A673 (cell line): ENCODE results near the gene PGP. TPM values are rescaled to one million over a fixed set of nuclear protein-coding genes. Genes with fewer than 3 reads are reported as not detected.

Source experiments
- BruUV-seq: library from RNA; stranded (reverse); fragments of 400-500 nt; replicated peaks from 2 replicates; lab custom pipeline; 2021; lab: Mats Ljungman, UMichigan
- CTCF ChIA-PET: fragments of 300-600 bp; sonication (Branson Sonifier 250); formaldehyde crosslinking; loops from one replicate; lab custom pipeline; 2022; ENCODE audit warnings: antibody characterized with exemption; lab: Charles Lee
- POLR2A ChIA-PET: fragments of 300-600 bp; sonication (Branson Sonifier 250); formaldehyde crosslinking; loops from one replicate; lab custom pipeline; 2022; ENCODE audit warnings: antibody characterized with exemption; ENCODE audit not compliant: low non-redundant PET; lab: Charles Lee
- DNase-seq: peaks from one replicate; pipeline ENCODE4 v3.0.0-alpha.2; 2015; ENCODE audit warnings: low spot score
- H3K27ac ChIP-seq: fragments of 200-600 bp; sonication (generic); 2 replicates; pipeline ENCODE4 v1.5.1; 2016; ENCODE audit warnings: mixed run types, low read depth, mild to moderate bottlenecking, mixed read lengths, antibody characterized with exemption, low read length; ENCODE audit not compliant: poor library complexity, severe bottlenecking
- H3K27me3 ChIP-seq: fragments of 200-600 bp; sonication (generic); replicated peaks from 2 replicates; pipeline ENCODE4 v1.6.1; 2017; ENCODE audit warnings: mixed run types, low read depth, mild to moderate bottlenecking, mixed read lengths, antibody characterized with exemption, low read length; ENCODE audit not compliant: insufficient read depth, poor library complexity
- H3K36me3 ChIP-seq: fragments of 200-600 bp; sonication (generic); 2 replicates; pipeline ENCODE4 v1.6.1; 2016; ENCODE audit warnings: mixed run types, mild to moderate bottlenecking, mixed read lengths, antibody characterized with exemption, low read length; ENCODE audit not compliant: insufficient read depth, poor library complexity, severe bottlenecking
- H3K4me1 ChIP-seq: fragments of 200-600 bp; sonication (generic); 2 replicates; pipeline ENCODE4 v1.6.1; 2017; ENCODE audit warnings: mixed run types, mild to moderate bottlenecking, mixed read lengths, antibody characterized with exemption, low read length; ENCODE audit not compliant: insufficient read depth, poor library complexity, severe bottlenecking
- H3K4me3 ChIP-seq: fragments of 200-600 bp; sonication (generic); 2 replicates; pipeline ENCODE4 v1.5.1; 2016; ENCODE audit warnings: low read depth, mixed run types, mild to moderate bottlenecking, mixed read lengths, low read length; ENCODE audit not compliant: poor library complexity, severe bottlenecking
- H3K9me3 ChIP-seq: fragments of 200-600 bp; sonication (generic); 2 replicates; pipeline ENCODE4 v1.6.1; 2016; ENCODE audit warnings: mixed run types, low read depth, mild to moderate bottlenecking, mixed read lengths, antibody characterized with exemption, low read length; ENCODE audit not compliant: poor library complexity, severe bottlenecking
- EZH2 ChIP-seq: fragments of 200-600 bp; sonication (generic); IDR thresholded peaks from 2 replicates; pipeline ENCODE4 v1.6.1; 2017; ENCODE audit warnings: borderline replicate concordance, low read depth, mild to moderate bottlenecking, mixed read lengths, antibody characterized with exemption, low read length; ENCODE audit not compliant: poor library complexity, severe bottlenecking
- intact Hi-C: fragments of 100-400 bp; cut with micrococcal nuclease; formaldehyde crosslinking; loops from one replicate; pipeline ENCODE4 v1.10.0; 2022; ENCODE audit not compliant: unreplicated experiment
- total RNA-seq: library from RNA; stranded (reverse); gene quantifications from 2 replicates; pipeline ENCODE4 v1.2.3, GENCODE V29; 2021
- TF ChIP-seq, protein P1 (sequence below): fragments of 300-800, 200-600 bp; sonication (generic); conservative IDR thresholded peaks from 2 replicates; pipeline ENCODE4 v1.5.1; 2017; ENCODE audit warnings: low read depth, mild to moderate bottlenecking, antibody characterized with exemption, low read length, moderate library complexity, mixed read lengths

The PGP gene
- total RNA-seq, 1 experiment from 2014 or later, result 26.5 TPM

DNA sequence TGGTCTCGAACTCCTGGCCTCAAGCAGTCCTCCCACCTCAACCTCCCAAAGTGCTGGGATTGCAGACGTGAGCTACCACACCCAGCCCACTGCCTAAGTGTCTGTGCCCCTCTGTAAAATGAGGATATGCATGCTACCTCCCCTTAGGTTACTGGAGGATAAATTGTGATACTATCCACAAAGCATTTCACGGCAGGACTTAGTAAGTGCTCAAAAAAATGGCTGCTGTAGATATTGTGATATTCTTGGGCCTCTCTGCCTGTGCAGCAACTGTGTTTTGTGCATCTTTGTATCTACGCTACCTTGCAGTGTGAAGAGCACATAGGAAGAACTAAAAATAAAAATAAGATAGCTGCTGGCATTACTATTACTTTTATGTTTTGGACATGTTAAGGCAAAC lies 16.4 kb downstream of the PGP start:
- H3K27ac ChIP-seq, result no peak overlapping the region
- ChIA-PET CTCF (interaction anchor here (0.6 kb wide), 1 partner anchor 9 kb away, joined by 3 read pairs; no protein-coding TSS in a partner anchor), POLR2A (no interaction called here)
- intact Hi-C loops, result no loop called here
- H3K36me3 ChIP-seq, result no peaks in the 10 kb centered on the region
- peaks cover 26% of the 10 kb centered on the region for H3K27me3 ChIP-seq
- H3K4me1 ChIP-seq, result peaks cover 7% of the 10 kb centered on the region
- no peak for TF ChIP-seq EZH2
- TF ChIP-seq, protein P1, sequence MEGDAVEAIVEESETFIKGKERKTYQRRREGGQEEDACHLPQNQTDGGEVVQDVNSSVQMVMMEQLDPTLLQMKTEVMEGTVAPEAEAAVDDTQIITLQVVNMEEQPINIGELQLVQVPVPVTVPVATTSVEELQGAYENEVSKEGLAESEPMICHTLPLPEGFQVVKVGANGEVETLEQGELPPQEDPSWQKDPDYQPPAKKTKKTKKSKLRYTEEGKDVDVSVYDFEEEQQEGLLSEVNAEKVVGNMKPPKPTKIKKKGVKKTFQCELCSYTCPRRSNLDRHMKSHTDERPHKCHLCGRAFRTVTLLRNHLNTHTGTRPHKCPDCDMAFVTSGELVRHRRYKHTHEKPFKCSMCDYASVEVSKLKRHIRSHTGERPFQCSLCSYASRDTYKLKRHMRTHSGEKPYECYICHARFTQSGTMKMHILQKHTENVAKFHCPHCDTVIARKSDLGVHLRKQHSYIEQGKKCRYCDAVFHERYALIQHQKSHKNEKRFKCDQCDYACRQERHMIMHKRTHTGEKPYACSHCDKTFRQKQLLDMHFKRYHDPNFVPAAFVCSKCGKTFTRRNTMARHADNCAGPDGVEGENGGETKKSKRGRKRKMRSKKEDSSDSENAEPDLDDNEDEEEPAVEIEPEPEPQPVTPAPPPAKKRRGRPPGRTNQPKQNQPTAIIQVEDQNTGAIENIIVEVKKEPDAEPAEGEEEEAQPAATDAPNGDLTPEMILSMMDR, result no peak
- DNase-seq, result no peak
- H3K4me3 ChIP-seq, result no peak overlapping the region
- no TSS peak for BruUV-seq
- no peaks in the 10 kb centered on the region for H3K9me3 ChIP-seq

DNA sequence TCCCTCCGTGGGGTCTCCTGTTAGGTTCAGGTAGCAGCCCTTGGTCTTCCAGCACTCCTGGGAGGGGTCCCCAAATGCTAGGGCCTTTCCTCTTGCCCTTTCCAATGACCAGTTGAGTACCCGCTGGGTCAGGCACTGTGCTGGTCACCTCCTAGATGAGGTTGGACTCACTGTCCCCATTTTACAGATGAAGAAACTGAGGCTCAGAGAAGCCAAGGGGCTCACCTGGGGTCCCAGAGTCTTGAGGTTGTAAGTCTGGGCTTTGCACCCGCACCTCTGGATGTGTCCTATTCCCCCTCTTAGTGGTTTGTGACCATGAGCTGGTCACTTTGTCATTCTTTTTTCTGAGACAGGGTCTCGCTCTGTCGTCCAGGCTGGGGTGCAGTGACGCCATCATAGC lies 16.9 kb downstream of the PGP start:
- Histone ChIP-seq H3K4me1 (peaks cover 7% of the 10 kb centered on the region), H3K27me3 (peaks cover 26% of the 10 kb centered on the region), H3K27ac (no peak overlapping the region), H3K36me3 (no peaks in the 10 kb centered on the region), H3K4me3 (no peak overlapping the region), H3K9me3 (no peaks in the 10 kb centered on the region)
- ChIA-PET CTCF (no interaction called here), POLR2A (no interaction called here)
- no peak for DNase-seq
- TF ChIP-seq EZH2, result no peak
- TF ChIP-seq, protein P1, result no peak
- BruUV-seq, result no TSS peak
- intact Hi-C loops, result no loop called here

DNA sequence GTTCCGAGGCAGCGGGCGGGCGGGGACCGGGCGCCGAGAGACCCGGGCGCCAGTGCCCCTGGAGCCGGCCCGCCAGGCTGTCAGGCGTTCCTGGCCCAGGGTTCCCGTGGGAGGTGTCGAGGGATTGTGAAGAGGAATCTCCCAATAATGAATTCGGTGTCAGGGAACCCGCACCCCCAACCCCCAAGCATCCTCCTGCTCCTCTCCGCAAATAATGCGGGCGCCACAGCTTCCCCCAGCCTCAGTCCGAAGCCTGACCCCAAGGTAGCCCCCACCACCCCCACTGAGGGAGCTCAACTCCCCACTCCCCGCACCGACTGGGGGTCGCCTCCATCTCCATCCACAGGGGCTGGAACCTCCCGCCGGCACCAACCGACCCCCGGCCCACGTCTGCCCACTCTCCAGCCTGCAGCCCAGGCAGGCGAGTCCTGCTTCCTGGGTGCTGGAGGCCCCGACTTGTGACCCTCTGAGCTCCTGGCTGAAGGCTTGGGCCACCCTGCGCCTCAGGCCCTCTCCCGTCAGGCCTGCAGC lies 17.6 kb downstream of the PGP start:
- Histone ChIP-seq H3K27me3 (peaks cover 26% of the 10 kb centered on the region), H3K4me3 (peak overlapping the region; percentile 35), H3K4me1 (peaks cover 7% of the 10 kb centered on the region), H3K27ac (no peak overlapping the region), H3K9me3 (no peaks in the 10 kb centered on the region), H3K36me3 (no peaks in the 10 kb centered on the region)
- DNase-seq, result no peak
- ChIA-PET POLR2A (no interaction called here), CTCF (no interaction called here)
- BruUV-seq, result no TSS peak
- no peak for TF ChIP-seq EZH2
- TF ChIP-seq, protein P1, result no peak
- intact Hi-C loops, result no loop called here
